GM23248 (cell line): ENCODE data around the gene ZNHIT1. TPM values are rescaled to one million over a fixed set of nuclear protein-coding genes. Genes with fewer than 3 reads are reported as not detected.
"Not testable (repeated sequence)": the region's sequence is repeated elsewhere in the genome, so short reads cannot be mapped to it uniquely, and the experiment has no call there.

ENCODE experiments used
- DNase-seq: peaks from one replicate; pipeline ENCODE4 v3.0.0-alpha.2; 2015
- H2AFZ ChIP-seq: fragments of 200-600 bp; sonication (generic); 2 replicates; pipeline ENCODE4 v1.6.1; 2016; ENCODE audit warnings: antibody characterized with exemption
- H3F3A ChIP-seq: fragments of 200-600 bp; sonication (generic); 2 replicates; pipeline ENCODE4 v1.6.1; 2016; ENCODE audit warnings: mild to moderate bottlenecking, antibody characterized with exemption, mixed run types; ENCODE audit not compliant: insufficient read depth
- H3K27ac ChIP-seq: fragments of 200-600 bp; sonication (generic); 2 replicates; pipeline ENCODE4 v1.5.1; 2016; ENCODE audit warnings: mild to moderate bottlenecking
- H3K27me3 ChIP-seq: fragments of 200-600 bp; sonication (generic); replicated peaks from 2 replicates; pipeline ENCODE4 v1.6.1; 2016; ENCODE audit warnings: mild to moderate bottlenecking; ENCODE audit not compliant: insufficient read depth
- H3K36me3 ChIP-seq: fragments of 200-600 bp; sonication (generic); 2 replicates; pipeline ENCODE4 v1.6.1; 2016; ENCODE audit warnings: low read depth, mild to moderate bottlenecking
- H3K4me1 ChIP-seq: fragments of 200-600 bp; sonication (generic); 2 replicates; pipeline ENCODE4 v1.6.1; 2016; ENCODE audit warnings: mild to moderate bottlenecking; ENCODE audit not compliant: insufficient read depth
- H3K4me2 ChIP-seq: fragments of 200-600 bp; sonication (generic); one replicate; pipeline ENCODE4 v1.6.1; 2016; ENCODE audit warnings: mild to moderate bottlenecking; ENCODE audit not compliant: unreplicated experiment
- H3K4me3 ChIP-seq: fragments of 200-600 bp; sonication (generic); 2 replicates; pipeline ENCODE4 v1.5.1; 2016; ENCODE audit warnings: mild to moderate bottlenecking
- H3K79me2 ChIP-seq: fragments of 200-600 bp; sonication (generic); 2 replicates; pipeline ENCODE4 v1.6.1; 2016; ENCODE audit warnings: mild to moderate bottlenecking; ENCODE audit not compliant: insufficient read depth
- H3K9ac ChIP-seq: fragments of 200-600 bp; sonication (generic); 2 replicates; pipeline ENCODE4 v1.6.1; 2016; ENCODE audit warnings: mild to moderate bottlenecking
- H3K9me2 ChIP-seq: fragments of 200-600 bp; sonication (generic); 2 replicates; pipeline ENCODE4 v1.6.1; 2016; ENCODE audit warnings: mixed run types, mild to moderate bottlenecking, moderate library complexity; ENCODE audit not compliant: insufficient read depth
- H3K9me3 ChIP-seq: fragments of 200-600 bp; sonication (generic); one replicate; pipeline ENCODE4 v1.6.1; 2017; ENCODE audit warnings: low read depth
- H4K20me1 ChIP-seq: fragments of 200-600 bp; sonication (generic); 2 replicates; pipeline ENCODE4 v1.6.0; 2016; ENCODE audit not compliant: insufficient read depth
- EZH2 ChIP-seq: fragments of 200-600 bp; sonication (generic); IDR thresholded peaks from 2 replicates; pipeline ENCODE4 v1.6.1; 2018; ENCODE audit warnings: antibody characterized with exemption, mild to moderate bottlenecking; ENCODE audit not compliant: insufficient read depth, poor library complexity, severe bottlenecking
- EZH2phosphoT487 ChIP-seq: fragments of 200-600 bp; sonication (generic); IDR thresholded peaks from 2 replicates; pipeline ENCODE4 v1.6.1; 2018; ENCODE audit warnings: antibody characterized with exemption, moderate library complexity, mild to moderate bottlenecking, low read depth; ENCODE audit not compliant: insufficient read depth
- WGBS, 2 experiments: methylation state at CpG; one replicate each; pipeline ENCODE4 v1.1.6; 2015 to 2017; ENCODE audit warnings: low lambda C conversion rate in 2 of 2, low coverage in 1 of 2; ENCODE audit errors: missing lambda C conversion rate in 2 of 2; 5-methylcytosine and 5-hydroxymethylcytosine counted together
- in situ Hi-C: fragments of 300-500 bp; cut with MboI; formaldehyde crosslinking; loops from 2 replicates; pipeline ENCODE4 v1.15.0; 2020
- polyA plus RNA-seq: library from polyadenylated mRNA; unstranded; fragments of >200 nt; fragmentation: Nextera tagmentation; extraction: Ambion mirVana; gene quantifications from 2 replicates; pipeline ENCODE4 v1.2.1, GENCODE V29; 2016
- total RNA-seq: library from RNA; depleted of rRNA; stranded (reverse); fragments of >200 nt; shearing (Covaris generic); gene quantifications from 2 replicates; pipeline ENCODE4 v1.2.3, GENCODE V29; 2014

Gene ZNHIT1
- total and polyA plus RNA-seq, 2 experiments from 2014 or later, result 98.0 to 119 TPM

GRCh38 chr7:101200862-101201599 lies 16.9 kb upstream of the ZNHIT1 start, which contains the start of gene MOGAT3:
MOGAT3 (minus strand) TSS chr7:101201036; CDS start chr7:101200854, 182 bp downstream.
- 28 to 29% methylated on average over 21 of the region's 21 CpGs for WGBS, 2 experiments
- H3K4me1 ChIP-seq, result no peaks in the 10 kb centered on the region
- no peaks in the 10 kb centered on the region for H3K9me3 ChIP-seq
- peak within 1 kb of the TSS; percentile 31 for H3K4me2 ChIP-seq
- H4K20me1 ChIP-seq, result no peaks in the 10 kb centered on the region
- H3K36me3 ChIP-seq, result no peaks in the 10 kb centered on the region
- peaks cover 26% of the 10 kb centered on the region; the same call in 1 of the 2 replicates for H3K27me3 ChIP-seq
- H3K4me3 ChIP-seq, result peak within 1 kb of the TSS; percentile 26; the same call in 1 of the 2 replicates
- no peak for DNase-seq
- H3K79me2 ChIP-seq, result no peaks in the 10 kb centered on the region
- TF ChIP-seq EZH2 (peak; percentile 2), EZH2phosphoT487 (no peak)
- in situ Hi-C loops, result no loop called here
- H3F3A ChIP-seq, result peaks cover 6% of the 10 kb centered on the region; the same call in 1 of the 2 replicates
- no peaks in the 10 kb centered on the region for H3K9me2 ChIP-seq
- H2AFZ ChIP-seq, result no peak within 1 kb of the TSS
- no peak within 1 kb of the TSS for H3K27ac ChIP-seq
- no peak within 1 kb of the TSS for H3K9ac ChIP-seq

GRCh38 chr7:101201695-101202602 lies 16.0 kb upstream of the ZNHIT1 start:
- Histone ChIP-seq H3K27me3 (peaks cover 26% of the 10 kb centered on the region; the same call in 1 of the 2 replicates), H4K20me1 (no peaks in the 10 kb centered on the region), H3K4me2 (peak overlapping the region; percentile 31), H3K36me3 (no peaks in the 10 kb centered on the region), H3K79me2 (no peaks in the 10 kb centered on the region), H3K4me1 (no peaks in the 10 kb centered on the region), H3K9me2 (no peaks in the 10 kb centered on the region), H3K27ac (no peak overlapping the region), H3K4me3 (peak overlapping the region; percentile 26; the same call in 1 of the 2 replicates), H3K9me3 (no peaks in the 10 kb centered on the region), H2AFZ (no peak overlapping the region), H3F3A (peaks cover 6% of the 10 kb centered on the region; the same call in 1 of the 2 replicates), H3K9ac (no peak overlapping the region)
- WGBS, 2 experiments, result 11% methylated on average over 68 to 72 of the region's 75 CpGs
- DNase-seq, result peak; percentile 28
- in situ Hi-C loops, result no loop called here
- TF ChIP-seq EZH2phosphoT487, result no peak
- peak; percentile 36 for TF ChIP-seq EZH2

DNA sequence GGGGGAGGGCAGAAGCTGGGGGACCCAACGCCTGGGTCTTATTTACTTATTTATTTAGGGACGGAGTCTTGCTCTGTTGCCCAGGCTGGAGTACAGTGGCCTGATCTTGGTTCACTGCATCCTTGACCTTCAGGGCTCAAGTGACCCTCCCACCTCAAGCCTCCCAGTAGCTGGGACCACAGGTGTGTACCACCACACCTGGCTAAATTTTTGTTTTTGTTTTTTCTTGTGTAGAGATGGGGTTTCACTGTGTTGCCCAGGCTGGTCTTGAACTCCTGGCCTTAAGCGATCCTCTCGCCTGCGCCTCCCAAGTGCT lies 15.4 kb upstream of the ZNHIT1 start:
- in situ Hi-C loops, result no loop called here
- H3K4me1 ChIP-seq, result no peaks in the 10 kb centered on the region
- no peak overlapping the region for H3K27ac ChIP-seq
- H3F3A ChIP-seq, result peaks cover 6% of the 10 kb centered on the region; the same call in 1 of the 2 replicates
- no peak for TF ChIP-seq EZH2
- TF ChIP-seq EZH2phosphoT487, result no peak
- no peak overlapping the region for H3K4me2 ChIP-seq
- no peak overlapping the region for H3K9ac ChIP-seq
- H3K79me2 ChIP-seq, result no peaks in the 10 kb centered on the region
- no peak overlapping the region for H3K4me3 ChIP-seq
- H4K20me1 ChIP-seq, result no peaks in the 10 kb centered on the region
- H2AFZ ChIP-seq, result no peak overlapping the region
- H3K27me3 ChIP-seq, result peaks cover 26% of the 10 kb centered on the region; the same call in 1 of the 2 replicates
- no peaks in the 10 kb centered on the region for H3K9me3 ChIP-seq
- no peaks in the 10 kb centered on the region for H3K36me3 ChIP-seq
- no peaks in the 10 kb centered on the region for H3K9me2 ChIP-seq
- 79% methylated on average over 5 of the region's 5 CpGs for WGBS, 2 experiments
- DNase-seq, result no peak

- H3K9me2 ChIP-seq, H3F3A ChIP-seq, H3K79me2 ChIP-seq, H3K27ac ChIP-seq, H3K4me2 ChIP-seq, H3K9me3 ChIP-seq, H3K4me1 ChIP-seq, H4K20me1 ChIP-seq, H3K36me3 ChIP-seq, H3K9ac ChIP-seq, H3K4me3 ChIP-seq, in situ Hi-C loops: not testable (repeated sequence)
- Histone ChIP-seq H2AFZ (peak overlapping the region; percentile 18), H3K27me3 (peaks cover 26% of the 10 kb centered on the region; the same call in 1 of the 2 replicates)
- DNase-seq, result peak; percentile 62
- WGBS, 2 experiments, result 53 to 55% methylated on average over 22 of the region's 22 CpGs
These were observed 13.9 kb upstream of the ZNHIT1 start for GRCh38 chr7:101203740-101204738.
